Right lobe of liver (tissue), 6 donors: ENCODE measurements around the gene MFSD1. TPM values are rescaled to one million over a fixed set of nuclear protein-coding genes. Genes with fewer than 3 reads are reported as not detected.

Source experiments
- ATAC-seq, 4 donors: fragments of 200-7000 bp; cut with Tn5 transposase; one replicate each; pipeline ENCODE4 v1.9.1; 2020; ENCODE audit warnings: mild to moderate bottlenecking in 4 of 4, moderate library complexity in 4 of 4
- DNase-seq, 3 donors: peaks; one replicate each; pipeline ENCODE4 v3.0.0-alpha.2; 2020
- H3K27ac ChIP-seq, 3 donors: fragments of 200-600 bp; one replicate each; pipeline ENCODE4 v1.8.0; 2022
- H3K27me3 ChIP-seq, 2 donors: fragments of 200-600 bp; one replicate each; pipeline ENCODE4 v1.8.0; 2022
- H3K36me3 ChIP-seq, 4 donors: fragments of 200-600 bp; sonication (generic) in 1 of 4; one replicate each; pipeline versions ENCODE4 v1.5.1 to v1.8.0; 2017 to 2022; ENCODE audit warnings: control low read depth in 1 of 4
- H3K4me1 ChIP-seq, 4 donors: fragments of 200-600 bp; sonication (generic) in 1 of 4; one replicate each; pipeline versions ENCODE4 v1.5.1 to v1.8.0; 2017 to 2022; ENCODE audit warnings: control low read depth in 1 of 4
- H3K4me3 ChIP-seq, 3 donors: fragments of 200-600 bp; one replicate each; pipeline ENCODE4 v1.8.0; 2022
- H3K9me3 ChIP-seq, 4 donors: fragments of 200-600 bp; sonication (generic) in 1 of 4; one replicate each; pipeline versions ENCODE4 v1.5.1 to v1.8.0; 2017 to 2022; ENCODE audit warnings: control low read depth in 1 of 4
- POLR2A ChIP-seq: fragments of 450-650 bp; IDR thresholded peaks from one replicate; pipeline ENCODE4 v1.6.1; 2017; ENCODE audit warnings: antibody characterized with exemption, mild to moderate bottlenecking
- WGBS: methylation state at CpG from one replicate; pipeline ENCODE4 v1.1.6; 2018; ENCODE audit warnings: low coverage, low lambda C conversion rate; ENCODE audit not compliant: insufficient coverage; ENCODE audit errors: missing lambda C conversion rate; 5-methylcytosine and 5-hydroxymethylcytosine counted together
- intact Hi-C, 2 donors: fragments of 100-400 bp; cut with DNase I; formaldehyde crosslinking; loops; one replicate each; pipeline versions ENCODE4 v1.11.2 to v1.14.1; 2022
- total RNA-seq, 6 experiments: library from RNA; depleted of rRNA in 2 of 6; stranded (reverse); fragments of >200 nt in 2 of 6; fragmentation: NEBNext Ultra II Directional in 3 of 6; extraction: Animal tissue kit (Norgen Biotek cat#: 25700) in 3 of 6; gene quantifications; one replicate each; pipeline versions ENCODE4 v1.1.0 to v1.2.4, GENCODE V29; 2016 to 2023
- TF ChIP-seq, protein P1 (sequence below), 4 donors: fragments of 200-600 bp in 3 of 4; fragments of 450-650 bp in 1 of 4; IDR thresholded peaks; one replicate each; pipeline versions ENCODE4 v1.5.1 to v1.8.0; 2016 to 2022; ENCODE audit warnings: antibody characterized with exemption in 4 of 4, mild to moderate bottlenecking in 2 of 4
- donor health status: DM: no; HTN: yes; CAD: no.
- donor health status: DM: no; HTN: no; CAD: no.
- donor health status: DM: no; HTN: no; CAD: no.
- donor health status: DM: no; HTN: yes; CAD: no.
- donor health status: DM: no; HTN: yes; CAD: no.

Gene MFSD1
- total RNA-seq, 6 experiments from 2014 or later, result 25.3 to 38.5 (median 35.3) TPM

- Histone ChIP-seq H3K4me3 (no peak overlapping the region), H3K9me3 (no peaks in the 10 kb centered on the region), H3K4me1 (no peaks in the 10 kb centered on the region), H3K27me3 (no peaks in the 10 kb centered on the region), H3K36me3 (no peaks in the 10 kb centered on the region), H3K27ac (no peak overlapping the region)
- DNase-seq (no peak), ATAC-seq (peak; percentile 75 to 81 (median 77))
- 75% methylated on average over 5 of the region's 5 CpGs for WGBS
- TF ChIP-seq, protein P1, sequence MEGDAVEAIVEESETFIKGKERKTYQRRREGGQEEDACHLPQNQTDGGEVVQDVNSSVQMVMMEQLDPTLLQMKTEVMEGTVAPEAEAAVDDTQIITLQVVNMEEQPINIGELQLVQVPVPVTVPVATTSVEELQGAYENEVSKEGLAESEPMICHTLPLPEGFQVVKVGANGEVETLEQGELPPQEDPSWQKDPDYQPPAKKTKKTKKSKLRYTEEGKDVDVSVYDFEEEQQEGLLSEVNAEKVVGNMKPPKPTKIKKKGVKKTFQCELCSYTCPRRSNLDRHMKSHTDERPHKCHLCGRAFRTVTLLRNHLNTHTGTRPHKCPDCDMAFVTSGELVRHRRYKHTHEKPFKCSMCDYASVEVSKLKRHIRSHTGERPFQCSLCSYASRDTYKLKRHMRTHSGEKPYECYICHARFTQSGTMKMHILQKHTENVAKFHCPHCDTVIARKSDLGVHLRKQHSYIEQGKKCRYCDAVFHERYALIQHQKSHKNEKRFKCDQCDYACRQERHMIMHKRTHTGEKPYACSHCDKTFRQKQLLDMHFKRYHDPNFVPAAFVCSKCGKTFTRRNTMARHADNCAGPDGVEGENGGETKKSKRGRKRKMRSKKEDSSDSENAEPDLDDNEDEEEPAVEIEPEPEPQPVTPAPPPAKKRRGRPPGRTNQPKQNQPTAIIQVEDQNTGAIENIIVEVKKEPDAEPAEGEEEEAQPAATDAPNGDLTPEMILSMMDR (IDR thresholded peaks at IDR 0.05), result peak; percentile 49 to 70 (median 68)
- no peak for TF ChIP-seq POLR2A
- intact Hi-C loops, result no loop called here
These were observed 6.8 kb upstream of the MFSD1 start for GRCh38 chr3:158794936-158795518.

DNA sequence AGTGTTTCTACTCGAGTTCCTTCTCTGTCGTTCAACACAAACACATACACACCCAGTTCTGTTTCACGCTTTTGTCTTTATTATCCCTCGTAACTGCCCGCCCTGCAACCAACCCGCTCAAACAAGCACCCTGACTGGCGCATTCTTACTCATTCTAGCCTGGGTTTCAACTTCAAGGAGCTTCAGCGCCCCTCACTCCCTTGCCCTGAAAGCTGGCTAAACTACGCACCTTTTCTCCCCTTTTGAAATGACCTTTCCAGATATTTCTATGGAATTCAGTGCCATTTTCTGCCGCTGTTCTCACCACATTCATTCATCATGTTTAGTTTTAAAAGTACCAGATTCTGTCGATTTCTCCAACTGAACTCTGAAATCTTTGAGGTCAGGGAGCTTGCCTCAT is 653 bp upstream of the MFSD1 start:
- ATAC-seq (peak; percentile 9 to 16 (median 12)), DNase-seq (no peak)

GRCh38 chr3:158802409-158803268 is 785 bp downstream of the MFSD1 start:
- 25% methylated on average over 16 of the region's 25 CpGs for WGBS
- Histone ChIP-seq H3K9me3 (no peaks in the 10 kb centered on the region), H3K4me1 (peaks cover 0 to 17% (median 0%) of the 10 kb centered on the region in 4 donors), H3K4me3 (peak overlapping the region; percentile 84 to 91 (median 85)), H3K27ac (peak overlapping the region; percentile 62 to 84 (median 82)), H3K27me3 (no peaks in the 10 kb centered on the region), H3K36me3 (peaks cover 0 to 16% (median 0%) of the 10 kb centered on the region in 4 donors)
- TF ChIP-seq, protein P1 (IDR thresholded peaks at IDR 0.05), result no peak
- TF ChIP-seq POLR2A, result no peak
- ATAC-seq (peak; percentile 17 to 31 (median 24)), DNase-seq (no peak)
- intact Hi-C loops, result no loop called here

More for the DNA sequence above, 653 bp upstream of the MFSD1 start:
- peaks cover 0 to 17% (median 0%) of the 10 kb centered on the region in 4 donors for H3K4me1 ChIP-seq
- H3K9me3 ChIP-seq, result no peaks in the 10 kb centered on the region
- H3K27me3 ChIP-seq, result no peaks in the 10 kb centered on the region
- no peak for TF ChIP-seq POLR2A
- TF ChIP-seq, protein P1 (IDR thresholded peaks at IDR 0.05), result no peak
- intact Hi-C loops, result no loop called here
- peak overlapping the region; percentile 62 to 84 (median 82) for H3K27ac ChIP-seq
- H3K36me3 ChIP-seq, result peaks cover 0 to 4% (median 0%) of the 10 kb centered on the region in 4 donors
- peak overlapping the region; percentile 84 to 91 (median 85) for H3K4me3 ChIP-seq
- 18% methylated on average over 11 of the region's 11 CpGs for WGBS

DNA sequence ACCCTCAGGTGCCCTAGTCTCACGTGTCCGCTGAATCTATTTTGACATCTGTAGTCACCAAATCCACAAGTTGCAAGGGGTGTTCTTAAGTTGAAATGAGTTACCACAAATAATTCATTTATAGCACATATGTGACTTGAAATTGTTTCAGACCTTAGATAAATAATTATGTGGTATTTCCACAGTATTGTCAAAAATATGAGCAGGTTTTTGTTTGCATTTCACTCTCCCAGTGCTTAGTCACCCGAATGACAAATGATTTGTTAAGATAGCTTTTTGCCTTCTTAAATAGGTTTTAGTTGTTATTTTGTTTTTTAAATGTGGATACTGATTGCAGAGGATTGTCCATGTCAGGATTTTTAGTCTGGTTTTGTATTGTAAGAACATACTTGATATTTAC is 2.6 kb downstream of the MFSD1 start:
- TF ChIP-seq, protein P1 (IDR thresholded peaks at IDR 0.05), result no peak
- TF ChIP-seq POLR2A, result no peak
- ATAC-seq (no peak), DNase-seq (no peak)
- intact Hi-C loops, result no loop called here
- H3K27me3 ChIP-seq, result no peaks in the 10 kb centered on the region
- WGBS, result 91% methylated on average over 3 of the region's 3 CpGs
- H3K27ac ChIP-seq, result no peak overlapping the region
- no peak overlapping the region for H3K4me3 ChIP-seq
- H3K36me3 ChIP-seq, result peaks cover 0 to 21% (median 0%) of the 10 kb centered on the region in 4 donors
- H3K9me3 ChIP-seq, result no peaks in the 10 kb centered on the region
- peaks cover 0 to 17% (median 0%) of the 10 kb centered on the region in 4 donors for H3K4me1 ChIP-seq
